OCI-LY1 (cell line): Measurements from ENCODE around the gene ISCU.

ENCODE experiments used
- CTCF ChIP-seq: fragments of 200-600 bp; sonication (generic), shearing (Covaris generic); IDR thresholded peaks from 2 replicates; pipeline ENCODE4 v1.5.1; 2017; ENCODE audit warnings: mild to moderate bottlenecking, antibody characterized with exemption, low read length, moderate library complexity, mixed read lengths
- EZH2 ChIP-seq: fragments of 200-600 bp; sonication (generic), shearing (Covaris generic); IDR thresholded peaks from 2 replicates; pipeline ENCODE4 v1.8.0; 2017; ENCODE audit warnings: borderline replicate concordance, mixed run types, mild to moderate bottlenecking, antibody characterized with exemption, low read length, moderate library complexity, mixed read lengths

GRCh38 chr12:108567406-108568337 is 5.3 kb downstream of the ISCU start:
- TF ChIP-seq CTCF (no peak), EZH2 (no peak)
